Fibroblast of the conjunctiva (primary cell): ENCODE data around the gene KCNV2.
"Not testable (repeated sequence)": the region's sequence is repeated elsewhere in the genome, so short reads cannot be mapped to it uniquely, and the experiment has no call there.

Experiments used
- DNase-seq: peaks from one replicate; pipeline ENCODE4 v3.0.0-alpha.2; 2010; ENCODE audit warnings: low read depth

Gene KCNV2

GRCh38 chr9:2717385-2717784, at the start of gene KCNV2:
TSS of gene KCNV2 (plus strand) at chr9:2717510. CDS start at chr9:2717740, 230 bp downstream.
- no peak for DNase-seq

- no peak for DNase-seq
Measured at GRCh38 chr9:2673161-2673560, 44.1 kb upstream of the KCNV2 start.

- DNase-seq, result no peak
Measured at GRCh38 chr9:2674141-2674824, 43.0 kb upstream of the KCNV2 start.

- no peak for DNase-seq
Measured at GRCh38 chr9:2675834-2676233, 41.5 kb upstream of the KCNV2 start.

GRCh38 chr9:2676466-2676865, 40.8 kb upstream of the KCNV2 start:
- DNase-seq, result no peak

GRCh38 chr9:2677915-2678889, 39.1 kb upstream of the KCNV2 start:
- no peak for DNase-seq

- no peak for DNase-seq
Measured at GRCh38 chr9:2679011-2679410, 38.3 kb upstream of the KCNV2 start.

- no peak for DNase-seq
Measured at GRCh38 chr9:2681981-2682380, 35.3 kb upstream of the KCNV2 start.

- no peak for DNase-seq
Measured at GRCh38 chr9:2686911-2687310, 30.4 kb upstream of the KCNV2 start.

GRCh38 chr9:2688636-2689035, 28.7 kb upstream of the KCNV2 start:
- DNase-seq, result no peak

GRCh38 chr9:2691212-2691611, 26.1 kb upstream of the KCNV2 start:
- DNase-seq, result no peak

GRCh38 chr9:2691626-2692025, 25.7 kb upstream of the KCNV2 start:
- no peak for DNase-seq

- DNase-seq, result no peak
Measured at GRCh38 chr9:2693056-2693455, 24.3 kb upstream of the KCNV2 start.

GRCh38 chr9:2697492-2697891, 19.8 kb upstream of the KCNV2 start:
- DNase-seq, result no peak

GRCh38 chr9:2700398-2700797, 16.9 kb upstream of the KCNV2 start:
- no peak for DNase-seq

GRCh38 chr9:2700909-2701550, 16.3 kb upstream of the KCNV2 start:
- no peak for DNase-seq

- DNase-seq, result no peak
Measured at GRCh38 chr9:2704504-2704903, 12.8 kb upstream of the KCNV2 start.

GRCh38 chr9:2707256-2707655, 10.1 kb upstream of the KCNV2 start:
- not testable (repeated sequence) for DNase-seq

- DNase-seq, result no peak
Measured at GRCh38 chr9:2709645-2710101, 7.6 kb upstream of the KCNV2 start.

- no peak for DNase-seq
Measured at GRCh38 chr9:2711716-2712115, 5.6 kb upstream of the KCNV2 start.

- no peak for DNase-seq
Measured at GRCh38 chr9:2718001-2718697, 839 bp downstream of the KCNV2 start.

GRCh38 chr9:2718698-2719033, 1.4 kb downstream of the KCNV2 start:
- no peak for DNase-seq
